H1 (cell line): Measurements from ENCODE around the gene PSMD5. TPM values are rescaled to one million over a fixed set of nuclear protein-coding genes. Genes with fewer than 3 reads are reported as not detected.

Experiments used
- CTCF ChIA-PET: fragments of 300-600 bp; sonication (Branson Sonifier 250); formaldehyde crosslinking; loops from one replicate; lab custom pipeline; 2021; ENCODE audit not compliant: partially characterized antibody; lab: Charles Lee
- POLR2A ChIA-PET: fragments of 300-600 bp; sonication (Branson Sonifier 250); formaldehyde crosslinking; loops from one replicate; lab custom pipeline; 2021; ENCODE audit warnings: inconsistent platforms; ENCODE audit not compliant: partially characterized antibody; lab: Charles Lee
- DNase-seq, 2 experiments: peaks; one replicate each; pipeline versions ENCODE4 v3.0.0 to v3.0.0-alpha.2; 2010 to 2022; ENCODE audit warnings: low spot score in 2 of 2, low read depth in 1 of 2, mixed read lengths in 1 of 2
- FAIRE-seq: peaks from 2 replicates; lab custom pipeline; 2011; peaks lifted over from hg19 to GRCh38; lab: Jason Lieb, UNC
- H2AFZ ChIP-seq: 2 replicates; pipeline ENCODE4 v1.8.1; 2012; ENCODE audit warnings: low read length, inconsistent platforms
- H2AK5ac ChIP-seq: 2 replicates; pipeline ENCODE4 v1.6.1; 2013; ENCODE audit warnings: low read depth, low read length
- H2BK120ac ChIP-seq: replicated peaks from 2 replicates; pipeline ENCODE3; 2013; ENCODE audit warnings: low read depth, low read length, inconsistent platforms
- H2BK12ac ChIP-seq: 2 replicates; pipeline ENCODE4 v1.6.1; 2013; ENCODE audit warnings: low read depth, low read length
- H2BK15ac ChIP-seq: 2 replicates; pipeline ENCODE4 v1.6.1; 2013; ENCODE audit warnings: low read length
- H2BK20ac ChIP-seq: 2 replicates; pipeline ENCODE4 v1.6.1; 2013; ENCODE audit warnings: low read length
- H2BK5ac ChIP-seq: 2 replicates; pipeline ENCODE4 v1.6.1; 2013; ENCODE audit warnings: low read depth, low read length
- H3K14ac ChIP-seq: 2 replicates; pipeline ENCODE4 v1.6.1; 2013; ENCODE audit warnings: inconsistent platforms; ENCODE audit not compliant: insufficient read length
- H3K18ac ChIP-seq: 2 replicates; pipeline ENCODE4 v1.6.1; 2013; ENCODE audit warnings: low read length; ENCODE audit errors: extremely low read depth
- H3K23ac ChIP-seq: 2 replicates; pipeline ENCODE4 v1.6.1; 2013; ENCODE audit warnings: inconsistent platforms; ENCODE audit not compliant: insufficient read length
- H3K23me2 ChIP-seq: 2 replicates; pipeline ENCODE4 v1.6.1; 2013; ENCODE audit warnings: low read depth, low read length
- H3K27ac ChIP-seq: 2 replicates; pipeline ENCODE4 v1.6.1; 2011; ENCODE audit warnings: low read depth, low read length, inconsistent platforms
- H3K27me3 ChIP-seq, 4 experiments: replicated peaks in 1 of 4; 1 replicate in 1 of 4; 2 replicates in 3 of 4; pipeline versions ENCODE4 v1.6.1 to v1.8.1; 2011 to 2013; ENCODE audit warnings: low read length in 3 of 4, mild to moderate bottlenecking in 3 of 4, inconsistent platforms in 2 of 4, mixed read lengths in 2 of 4, moderate library complexity in 1 of 4; ENCODE audit not compliant: control insufficient read depth in 3 of 4, insufficient read depth in 3 of 4; ENCODE audit errors: extremely low read depth in 1 of 4
- H3K36me3 ChIP-seq, 4 experiments: 2 replicates each; pipeline versions ENCODE4 v1.6.1 to v1.8.1; 2011 to 2013; ENCODE audit warnings: mild to moderate bottlenecking in 4 of 4, low read length in 3 of 4, moderate library complexity in 2 of 4, control low read depth in 1 of 4, inconsistent platforms in 1 of 4; ENCODE audit not compliant: insufficient read depth in 4 of 4, control insufficient read depth in 2 of 4
- H3K4ac ChIP-seq: replicated peaks from 2 replicates; pipeline ENCODE3; 2013; ENCODE audit warnings: low read length, low read depth, mixed read lengths, inconsistent platforms; ENCODE audit not compliant: insufficient read length
- H3K4me1 ChIP-seq, 4 experiments: replicated peaks in 1 of 4; 1 replicate in 1 of 4; 2 replicates in 3 of 4; pipeline versions ENCODE4 v1.6.1 to v1.8.1; 2011 to 2013; ENCODE audit warnings: low read length in 3 of 4, inconsistent platforms in 2 of 4, mixed read lengths in 1 of 4; ENCODE audit not compliant: insufficient read depth in 4 of 4, control insufficient read depth in 3 of 4
- H3K4me2 ChIP-seq, 2 experiments: 2 replicates each; pipeline versions ENCODE4 v1.6.1 to v1.8.1; 2011 to 2013; ENCODE audit warnings: low read depth in 2 of 2, low read length in 2 of 2, control low read depth in 1 of 2, inconsistent platforms in 1 of 2, mild to moderate bottlenecking in 1 of 2; ENCODE audit not compliant: insufficient read depth in 1 of 2
- H3K4me3 ChIP-seq, 4 experiments: fragments of 200-600, 300-600 bp in 1 of 4; sonication (generic), shearing (Covaris generic), sonication (Bioruptor Twin) in 1 of 4; 2 replicates each; pipeline versions ENCODE4 v1.5.1 to v1.8.1; 2011 to 2016; ENCODE audit warnings: low read length in 4 of 4, low read depth in 3 of 4, control low read depth in 2 of 4, inconsistent platforms in 2 of 4, mild to moderate bottlenecking in 2 of 4, mixed read lengths in 1 of 4, moderate library complexity in 1 of 4; ENCODE audit not compliant: insufficient read depth in 2 of 4; ENCODE audit errors: extremely low read depth in 1 of 4
- H3K56ac ChIP-seq: replicated peaks from 2 replicates; pipeline ENCODE3; 2013; ENCODE audit warnings: low read depth, mild to moderate bottlenecking, mixed read lengths, low read length, inconsistent platforms; ENCODE audit not compliant: insufficient read length
- H3K79me1 ChIP-seq: 2 replicates; pipeline ENCODE4 v1.6.1; 2013; ENCODE audit warnings: low read depth, low read length, control low read depth
- H3K79me2 ChIP-seq, 2 experiments: 2 replicates each; pipeline versions ENCODE4 v1.6.1 to v1.8.1; 2012 to 2013; ENCODE audit warnings: low read length in 2 of 2, mild to moderate bottlenecking in 2 of 2, inconsistent platforms in 1 of 2; ENCODE audit not compliant: insufficient read depth in 2 of 2, control insufficient read depth in 1 of 2
- H3K9ac ChIP-seq, 4 experiments: replicated peaks in 1 of 4; 1 replicate in 1 of 4; 2 replicates in 3 of 4; pipeline versions ENCODE4 v1.6.1 to v1.8.1; 2011 to 2013; ENCODE audit warnings: low read depth in 3 of 4, low read length in 3 of 4, control low read depth in 2 of 4, mild to moderate bottlenecking in 2 of 4, moderate library complexity in 2 of 4, inconsistent platforms in 1 of 4; ENCODE audit errors: extremely low read depth in 1 of 4
- H3K9me3 ChIP-seq, 2 experiments: 2 replicates each; pipeline versions ENCODE4 v1.6.1 to v1.8.1; 2012 to 2013; ENCODE audit warnings: mild to moderate bottlenecking in 2 of 2, moderate library complexity in 2 of 2, control low read depth in 1 of 2, inconsistent platforms in 1 of 2, low read depth in 1 of 2, low read length in 1 of 2, mixed read lengths in 1 of 2; ENCODE audit not compliant: insufficient read depth in 2 of 2
- H4K20me1 ChIP-seq, 2 experiments: replicated peaks in 1 of 2; 2 replicates each; pipeline versions ENCODE3 to v1.8.1; 2011 to 2013; ENCODE audit warnings: inconsistent platforms in 2 of 2, low read length in 2 of 2, mild to moderate bottlenecking in 1 of 2; ENCODE audit not compliant: insufficient read depth in 2 of 2, control insufficient read depth in 1 of 2
- H4K5ac ChIP-seq: 2 replicates; pipeline ENCODE4 v1.6.1; 2013; ENCODE audit warnings: low read length, low read depth, mixed read lengths, inconsistent platforms; ENCODE audit not compliant: insufficient read length
- H4K8ac ChIP-seq: 2 replicates; pipeline ENCODE4 v1.8.0; 2013; ENCODE audit warnings: mild to moderate bottlenecking, moderate library complexity, low read length, inconsistent platforms; ENCODE audit not compliant: insufficient read depth; ENCODE audit errors: extremely low read depth
- H4K91ac ChIP-seq: replicated peaks from 2 replicates; pipeline ENCODE3; 2013; ENCODE audit warnings: low read length, mixed read lengths, inconsistent platforms; ENCODE audit not compliant: insufficient read length
- CHD2 ChIP-seq: IDR thresholded peaks from 2 replicates; pipeline ENCODE4 v1.6.1; 2012; ENCODE audit warnings: low read length, improper control_type of control experiment
- whole genome bisulfite sequencing, 2 experiments: shearing (Covaris generic) in 1 of 2; methylation state at CpG; one replicate each; pipeline versions ENCODE4 v1.1.6 to v1.1.7; 2013 to 2015; ENCODE audit warnings: low lambda C conversion rate in 2 of 2, mixed read lengths in 2 of 2, inconsistent platforms in 1 of 2, low coverage in 1 of 2, missing lambda C conversion rate in 1 of 2; ENCODE audit not compliant: insufficient replicate concordance in 2 of 2, insufficient coverage in 1 of 2, insufficient read length in 1 of 2; ENCODE audit errors: extremely low coverage in 1 of 2, missing lambda C conversion rate in 1 of 2; 5-methylcytosine and 5-hydroxymethylcytosine counted together
- polyA plus RNA-seq, 7 experiments: library from polyadenylated mRNA; depleted of rRNA in 3 of 7; stranded (reverse) in 5 of 7; unstranded in 2 of 7; fragments of >200 nt in 5 of 7; fragments of 200-250 nt in 2 of 7; gene quantifications; 1 replicate in 5 of 7; 2 replicates in 1 of 7; 4 replicates in 1 of 7; pipeline versions ENCODE4 v1.2.1 to v1.2.3, GENCODE V29; 2011 to 2013; ENCODE audit warnings: missing spikeins in 2 of 7, mixed read lengths in 2 of 7
- total RNA-seq: library from RNA; stranded (reverse); fragmentation: NEBNext Ultra II Directional; extraction: Animal tissue kit (Norgen Biotek cat#: 25700); gene quantifications from 2 replicates; pipeline ENCODE4 v1.2.1, GENCODE V29; 2021

The PSMD5 gene
- total and polyA plus RNA-seq, 2 of the 8 experiments (the other 6 are each of a cell fraction or from before 2014, with no cell fraction given), result 19.2 to 30.5 TPM

DNA sequence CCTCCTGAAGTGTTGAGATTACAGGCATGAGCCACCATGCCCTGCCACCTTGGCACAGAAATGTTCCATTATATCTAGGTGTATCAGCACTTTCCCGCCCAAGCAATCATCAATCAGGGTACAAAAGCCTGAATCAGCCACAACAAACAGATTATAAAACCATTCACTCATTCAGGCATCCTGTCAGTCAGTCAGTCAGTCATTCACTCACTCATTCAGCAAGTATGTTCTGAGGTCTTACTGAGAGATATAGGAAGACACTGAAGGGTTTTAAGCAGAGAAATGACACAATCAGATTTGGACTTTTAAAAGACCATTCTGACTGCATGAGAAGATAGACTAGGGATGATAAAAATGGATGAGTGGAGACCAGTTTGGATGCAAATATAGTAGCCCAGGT is 13.1 kb downstream of the PSMD5 start:
- Histone ChIP-seq H4K20me1 (no peaks in the 10 kb centered on the region), H2BK20ac (no peak overlapping the region), H3K18ac (no peak overlapping the region), H3K4me2 (no peak overlapping the region), H2BK120ac (no peak overlapping the region), H3K9ac (no peak overlapping the region), H3K36me3 (peaks cover 12 to 64% (median 33%) of the 10 kb centered on the region in 4 experiments), H4K91ac (no peak overlapping the region), H3K23me2 (no peaks in the 10 kb centered on the region; the same call in 1 of the 2 replicates), H3K56ac (no peak overlapping the region), H2BK5ac (no peak overlapping the region), H3K27me3 (no peaks in the 10 kb centered on the region), H2BK12ac (no peak overlapping the region), H3K4me3 (no peak overlapping the region), H3K9me3 (no peaks in the 10 kb centered on the region), H2AFZ (no peak overlapping the region), H4K5ac (no peak overlapping the region), H3K4ac (no peak overlapping the region), H3K79me2 (0 out of 4 replicates have a peak, but pooled peaks cover 0 to 1% of the 10 kb centered on the region in 2 experiments), H3K27ac (no peak overlapping the region), H2BK15ac (no peak overlapping the region), H3K14ac (no peak overlapping the region), H2AK5ac (no peak overlapping the region), H3K79me1 (no peaks in the 10 kb centered on the region), H4K8ac (no peak overlapping the region), H3K23ac (no peak overlapping the region), H3K4me1 (no peaks in the 10 kb centered on the region; a peak in 1 of 7 replicates)
- DNase-seq (no peak), FAIRE-seq (no peak)
- WGBS, 2 experiments, result 90% methylated on average over 1 of the region's 1 CpG; no CpG with 5 or more reads in 1 of the 2 experiments
- TF ChIP-seq CHD2, result no peak
- CTCF ChIA-PET, result interaction anchor here (1.5 kb wide), 1 partner anchor 111 kb away, joined by 3 read pairs; no protein-coding TSS in a partner anchor
- POLR2A ChIA-PET, result no interaction called here
